Measurements from ENCODE around the gene B4GALT2.

Gene B4GALT2

GRCh38 chr1:44029911-44030604, 51.0 kb downstream of the B4GALT2 start:
- DNase-seq (ENCODE audit: low read depth, low spot score) = peak; percentile 74

- peak; percentile 34 for DNase-seq (ENCODE audit: low read depth, low spot score)
These were observed 51.7 kb downstream of the B4GALT2 start for GRCh38 chr1:44030605-44031251.

- DNase-seq (ENCODE audit: low read depth, low spot score) = peak; percentile 48
These were observed 52.5 kb downstream of the B4GALT2 start, which contains the start of gene SLC6A9 for GRCh38 chr1:44031252-44032169. Gene SLC6A9, minus strand, starts transcription at chr1:44031462. Its CDS starts 7,185 bp downstream, at chr1:44024277.

- no peak for DNase-seq (ENCODE audit: low read depth, low spot score)
These were observed 53.3 kb downstream of the B4GALT2 start for GRCh38 chr1:44032170-44032790.

- no peak for DNase-seq (ENCODE audit: low read depth, low spot score)
These were observed 54.1 kb downstream of the B4GALT2 start for GRCh38 chr1:44033041-44033575.

GRCh38 chr1:44033756-44034155, 54.7 kb downstream of the B4GALT2 start:
- DNase-seq (ENCODE audit: low read depth, low spot score) = no peak

GRCh38 chr1:44034423-44034822, 55.4 kb downstream of the B4GALT2 start:
- DNase-seq (ENCODE audit: low read depth, low spot score) = no peak

- DNase-seq (ENCODE audit: low read depth, low spot score) = no peak
These were observed 56.1 kb downstream of the B4GALT2 start for GRCh38 chr1:44034976-44035716.

GRCh38 chr1:44035726-44036408, 56.9 kb downstream of the B4GALT2 start:
- no peak for DNase-seq (ENCODE audit: low read depth, low spot score)

- DNase-seq (ENCODE audit: low read depth, low spot score) = peak; percentile 52
These were observed 57.6 kb downstream of the B4GALT2 start for GRCh38 chr1:44036409-44037139.

- no peak for DNase-seq (ENCODE audit: low read depth, low spot score)
These were observed 58.1 kb downstream of the B4GALT2 start for GRCh38 chr1:44037154-44037553.

GRCh38 chr1:44038876-44039657, 60.1 kb downstream of the B4GALT2 start:
- no peak for DNase-seq (ENCODE audit: low read depth, low spot score)

- no peak for DNase-seq (ENCODE audit: low read depth, low spot score)
These were observed 61.4 kb downstream of the B4GALT2 start for GRCh38 chr1:44040418-44040817.
